ENCODE results near the gene METTL14. TPM values are rescaled to one million over a fixed set of nuclear protein-coding genes. Genes with fewer than 3 reads are reported as not detected.

The METTL14 gene
- total and polyA plus RNA-seq, 8 donors = 3.5 to 28.0 (median 16.5) TPM

DNA sequence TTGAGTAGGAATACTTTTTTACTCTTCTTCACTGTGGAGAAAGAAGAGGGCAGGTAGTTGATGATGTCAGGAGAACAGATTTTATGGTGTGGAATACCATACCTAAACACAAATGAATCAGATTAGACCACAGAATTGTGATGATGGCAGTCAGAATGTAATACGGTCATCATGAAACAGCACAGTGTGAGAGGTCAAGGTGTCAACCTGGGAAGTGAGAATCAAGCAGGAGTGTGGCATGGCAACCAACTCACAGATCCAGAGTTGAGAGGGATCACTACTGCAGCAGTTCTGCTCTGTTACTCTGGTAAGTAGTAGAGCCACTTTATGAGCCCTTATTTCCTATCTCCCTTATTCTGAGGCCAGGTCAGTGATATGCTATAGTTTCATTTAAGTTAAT, 27.7 kb downstream of the METTL14 start:
- intact Hi-C loops (cut with DNase I) = no loop called here

DNA sequence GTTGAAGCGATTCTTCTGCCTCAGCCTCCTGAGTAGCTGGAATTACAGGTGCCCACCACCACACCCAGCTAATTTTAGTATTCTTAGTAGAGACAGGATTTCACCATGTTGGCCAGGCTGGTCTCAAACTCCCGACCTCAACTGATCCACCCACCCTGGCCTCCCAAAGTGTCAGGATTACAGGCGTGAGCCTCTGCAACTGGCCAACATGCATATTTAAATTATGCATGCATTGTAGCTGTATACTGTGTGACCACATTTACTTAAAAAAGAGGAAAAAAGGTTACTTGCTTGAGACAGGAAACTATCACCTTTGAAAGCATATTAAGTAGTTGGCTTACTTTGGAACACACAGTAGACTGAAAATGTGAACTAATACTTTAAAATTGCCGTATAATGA, 29.5 kb downstream of the METTL14 start:
- Histone ChIP-seq H3K27ac (no peak overlapping the region), H3K9me3 (no peaks in the 10 kb centered on the region), H3K27me3 (no peaks in the 10 kb centered on the region), H3K4me1 (no peaks in the 10 kb centered on the region), H3K4me3 (no peak overlapping the region), H3K36me3 (peaks cover 0 to 13% (median 7%) of the 10 kb centered on the region in 3 donors)
- DNase-seq = no peak
- WGBS, 2 donors = 92 to 94% methylated on average over 4 of the region's 4 CpGs
- no peak for ATAC-seq
- no peak for FAIRE-seq
- no peak for TF ChIP-seq CTCF (IDR thresholded peaks at IDR 0.05)
- intact Hi-C loops (cut with DNase I) = no loop called here

More for the DNA sequence above, 27.7 kb downstream of the METTL14 start:
- Histone ChIP-seq H3K4me1 (no peaks in the 10 kb centered on the region), H3K36me3 (peaks cover 0 to 20% (median 16%) of the 10 kb centered on the region in 3 donors), H3K27me3 (no peaks in the 10 kb centered on the region), H3K9me3 (no peaks in the 10 kb centered on the region), H3K4me3 (no peak overlapping the region), H3K27ac (no peak overlapping the region)
- WGBS, 2 donors = 67 to 83% methylated on average over 1 of the region's 1 CpG
- no peak for ATAC-seq
- no peak for FAIRE-seq
- DNase-seq = no peak
- no peak for TF ChIP-seq CTCF (IDR thresholded peaks at IDR 0.05)

DNA sequence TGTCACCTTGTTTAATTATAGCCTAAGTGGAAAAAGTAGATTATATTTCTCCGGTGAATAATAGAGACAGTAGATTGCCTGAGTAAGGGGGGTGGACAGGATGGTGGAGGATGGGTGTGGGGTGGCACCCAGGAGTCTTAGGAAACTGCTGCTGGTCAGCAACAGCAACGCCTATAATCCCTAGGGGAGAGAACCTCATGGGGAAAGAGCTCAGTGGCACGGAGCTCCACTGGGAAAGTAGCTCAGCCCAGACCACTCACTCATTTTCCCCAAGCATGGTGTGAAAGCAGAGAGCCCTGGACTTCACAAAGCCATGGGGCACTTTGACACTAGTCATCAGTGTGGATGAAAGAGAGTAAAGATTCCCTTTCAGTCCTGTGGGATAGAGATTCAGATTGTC, 31.1 kb downstream of the METTL14 start:
- 46 to 59% methylated on average over 3 of the region's 3 CpGs for WGBS, 2 donors
- no peak overlapping the region for H3K4me3 ChIP-seq
- ATAC-seq (peak in 1 of 4 donors; percentile 45), FAIRE-seq (no peak), DNase-seq (no peak)
- TF ChIP-seq CTCF (IDR thresholded peaks at IDR 0.05) = no peak
- no peaks in the 10 kb centered on the region for H3K36me3 ChIP-seq
- no peaks in the 10 kb centered on the region for H3K4me1 ChIP-seq
- intact Hi-C loops (cut with DNase I) = no loop called here
- no peak overlapping the region for H3K27ac ChIP-seq
- no peaks in the 10 kb centered on the region for H3K27me3 ChIP-seq
- no peaks in the 10 kb centered on the region for H3K9me3 ChIP-seq

- FAIRE-seq = no peak
- H3K27me3 ChIP-seq = no peaks in the 10 kb centered on the region
- H3K4me1 ChIP-seq = no peaks in the 10 kb centered on the region
- no peak for DNase-seq
- no peak overlapping the region for H3K4me3 ChIP-seq
- 93 to 95% methylated on average over 4 of the region's 4 CpGs for WGBS, 2 donors
- H3K27ac ChIP-seq = no peak overlapping the region
- no peak for TF ChIP-seq CTCF (IDR thresholded peaks at IDR 0.05)
- no peak for ATAC-seq
- intact Hi-C loops (cut with DNase I) = no loop called here
- H3K9me3 ChIP-seq = no peaks in the 10 kb centered on the region
- H3K36me3 ChIP-seq = peaks cover 0 to 12% (median 8%) of the 10 kb centered on the region in 3 donors
Observed at GRCh38 chr4:118718511-118719170, 33.4 kb downstream of the METTL14 start.

- H3K4me3 ChIP-seq = no peak overlapping the region
- peaks cover 0 to 30% (median 13%) of the 10 kb centered on the region in 3 donors for H3K36me3 ChIP-seq
- H3K9me3 ChIP-seq = no peaks in the 10 kb centered on the region
- intact Hi-C loops (cut with DNase I) = no loop called here
- DNase-seq = no peak
- H3K27me3 ChIP-seq = no peaks in the 10 kb centered on the region
- no peak overlapping the region for H3K27ac ChIP-seq
- FAIRE-seq = no peak
- no peak for TF ChIP-seq CTCF (IDR thresholded peaks at IDR 0.05)
- WGBS, 2 donors = 97 to 100% methylated on average over 1 of the region's 1 CpG
- no peaks in the 10 kb centered on the region for H3K4me1 ChIP-seq
- no peak for ATAC-seq
Observed at GRCh38 chr4:118721752-118722151, 36.6 kb downstream of the METTL14 start.
